CD8-positive, alpha-beta memory T cell (primary cell): ENCODE results near the gene FARS2. TPM values are rescaled to one million over a fixed set of nuclear protein-coding genes. Genes with fewer than 3 reads are reported as not detected.

Experiments
- CTCF ChIA-PET: fragments of 350-600 bp; sonication (Branson Sonifier 250); formaldehyde crosslinking; loops from one replicate; lab custom pipeline; 2021; ENCODE audit warnings: antibody characterized with exemption; lab: Charles Lee
- POLR2A ChIA-PET: fragments of 350-600 bp; sonication (Branson Sonifier 250); formaldehyde crosslinking; loops from one replicate; lab custom pipeline; 2021; ENCODE audit warnings: antibody characterized with exemption; lab: Charles Lee
- DNase-seq, 5 donors: peaks; one replicate each; pipeline versions ENCODE4 v3.0.0 to v3.0.0-alpha.2; 2020 to 2022; ENCODE audit warnings: mixed read lengths in 1 of 5
- H3K27ac ChIP-seq: one replicate; pipeline ENCODE4 v1.7.0; 2013; ENCODE audit warnings: low read depth, mild to moderate bottlenecking, low read length, moderate library complexity
- H3K27me3 ChIP-seq: 2 replicates; pipeline ENCODE4 v1.7.0; 2013; ENCODE audit warnings: low read length, mild to moderate bottlenecking; ENCODE audit not compliant: insufficient read depth, poor library complexity, severe bottlenecking
- H3K36me3 ChIP-seq: 2 replicates; pipeline ENCODE4 v1.7.0; 2013; ENCODE audit warnings: mild to moderate bottlenecking, low read length, moderate library complexity; ENCODE audit not compliant: insufficient read depth
- H3K4me1 ChIP-seq: 2 replicates; pipeline ENCODE4 v1.7.0; 2013; ENCODE audit warnings: mild to moderate bottlenecking, low read length, moderate library complexity; ENCODE audit not compliant: insufficient read depth
- H3K4me3 ChIP-seq: 2 replicates; pipeline ENCODE4 v1.7.0; 2013; ENCODE audit warnings: mild to moderate bottlenecking, low read length
- H3K9me3 ChIP-seq: 2 replicates; pipeline ENCODE4 v1.7.0; 2013; ENCODE audit warnings: mild to moderate bottlenecking, low read length
- H3K27ac Mint-ChIP-seq, 8 donors: one replicate each; pipeline ENCODE4 v1.8.0; 2020 to 2021; ENCODE audit warnings: mixed read lengths in 8 of 8, mild to moderate bottlenecking in 6 of 8, inconsistent platforms in 3 of 8, moderate library complexity in 3 of 8
- H3K27me3 Mint-ChIP-seq, 2 donors: one replicate each; pipeline ENCODE4 v1.8.0; 2020 to 2021; ENCODE audit warnings: mixed read lengths in 2 of 2, mild to moderate bottlenecking in 1 of 2, moderate library complexity in 1 of 2
- H3K36me3 Mint-ChIP-seq, 3 donors: one replicate each; pipeline ENCODE4 v1.8.0; 2020 to 2021; ENCODE audit warnings: mixed read lengths in 3 of 3, inconsistent platforms in 1 of 3, mild to moderate bottlenecking in 1 of 3
- H3K4me1 Mint-ChIP-seq, 3 donors: one replicate each; pipeline ENCODE4 v1.8.0; 2020 to 2021; ENCODE audit warnings: mixed read lengths in 3 of 3, inconsistent platforms in 1 of 3, mild to moderate bottlenecking in 1 of 3
- H3K4me3 Mint-ChIP-seq, 7 donors: one replicate each; pipeline ENCODE4 v1.8.0; 2020 to 2021; ENCODE audit warnings: mixed read lengths in 7 of 7, mild to moderate bottlenecking in 6 of 7, moderate library complexity in 4 of 7, inconsistent platforms in 2 of 7
- H3K9me3 Mint-ChIP-seq, 5 donors: one replicate each; pipeline ENCODE4 v1.8.0; 2020 to 2022; ENCODE audit warnings: mixed read lengths in 5 of 5, mild to moderate bottlenecking in 3 of 5, moderate library complexity in 2 of 5, inconsistent platforms in 1 of 5
- polyA plus RNA-seq: library from polyadenylated mRNA; unstranded; fragments of 300-500 nt; fragmentation: Illumina TruSeq; gene quantifications from one replicate; pipeline ENCODE4 v1.2.3, GENCODE V29; 2021
- total RNA-seq, 2 experiments: library from RNA; stranded (reverse); gene quantifications; one replicate each; pipeline ENCODE4 v1.2.3, GENCODE V29; 2021

Gene FARS2
- total and polyA plus RNA-seq, 3 experiments from 2014 or later, result 24.5 to 26.0 (median 24.9) TPM

GRCh38 chr6:5220443-5220842 lies 40.9 kb upstream of the FARS2 start:
- CTCF ChIA-PET, result no interaction called here
- Histone ChIP-seq H3K9me3 (no peaks in the 10 kb centered on the region), H3K36me3 (no peaks in the 10 kb centered on the region), H3K4me1 (no peaks in the 10 kb centered on the region), H3K27me3 (no peaks in the 10 kb centered on the region), H3K4me3 (no peak overlapping the region), H3K27ac (no peak overlapping the region)
- no peaks in the 10 kb centered on the region for H3K27me3 Mint-ChIP-seq
- H3K36me3 Mint-ChIP-seq, result peaks cover 0 to 19% (median 9%) of the 10 kb centered on the region in 3 donors
- no peak overlapping the region for H3K27ac Mint-ChIP-seq
- DNase-seq, result no peak
- no peak overlapping the region for H3K4me3 Mint-ChIP-seq
- H3K9me3 Mint-ChIP-seq, result no peaks in the 10 kb centered on the region
- POLR2A ChIA-PET, result no interaction called here
- no peaks in the 10 kb centered on the region for H3K4me1 Mint-ChIP-seq

DNA sequence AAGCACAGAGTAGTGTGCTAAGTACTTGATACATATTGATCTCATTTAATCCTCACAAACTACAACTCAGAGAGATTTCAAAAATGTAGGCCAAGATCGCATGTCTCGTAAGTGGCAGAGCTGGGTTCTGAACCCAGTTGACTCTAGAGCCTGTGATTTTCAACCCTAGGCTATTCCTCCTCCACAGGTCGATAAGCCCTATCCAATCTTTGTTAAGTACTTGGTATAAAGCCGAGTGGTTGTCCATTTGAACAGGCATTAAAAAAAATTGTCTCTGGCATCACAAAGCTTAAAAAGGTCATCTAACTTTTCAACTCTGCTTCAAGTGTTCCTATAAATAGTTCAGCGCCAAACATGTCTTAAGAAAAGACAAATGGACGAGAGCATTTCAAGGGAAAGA lies 38.0 kb upstream of the FARS2 start:
- no peaks in the 10 kb centered on the region for H3K4me1 Mint-ChIP-seq
- Histone ChIP-seq H3K36me3 (no peaks in the 10 kb centered on the region), H3K4me3 (no peak overlapping the region), H3K9me3 (no peaks in the 10 kb centered on the region), H3K27me3 (no peaks in the 10 kb centered on the region), H3K4me1 (no peaks in the 10 kb centered on the region), H3K27ac (no peak overlapping the region)
- no peaks in the 10 kb centered on the region for H3K9me3 Mint-ChIP-seq
- H3K27me3 Mint-ChIP-seq, result no peaks in the 10 kb centered on the region
- ChIA-PET CTCF (no interaction called here), POLR2A (no interaction called here)
- no peak overlapping the region for H3K27ac Mint-ChIP-seq
- H3K36me3 Mint-ChIP-seq, result peaks cover 0 to 9% (median 7%) of the 10 kb centered on the region in 3 donors
- H3K4me3 Mint-ChIP-seq, result no peak overlapping the region
- DNase-seq, result no peak

DNA sequence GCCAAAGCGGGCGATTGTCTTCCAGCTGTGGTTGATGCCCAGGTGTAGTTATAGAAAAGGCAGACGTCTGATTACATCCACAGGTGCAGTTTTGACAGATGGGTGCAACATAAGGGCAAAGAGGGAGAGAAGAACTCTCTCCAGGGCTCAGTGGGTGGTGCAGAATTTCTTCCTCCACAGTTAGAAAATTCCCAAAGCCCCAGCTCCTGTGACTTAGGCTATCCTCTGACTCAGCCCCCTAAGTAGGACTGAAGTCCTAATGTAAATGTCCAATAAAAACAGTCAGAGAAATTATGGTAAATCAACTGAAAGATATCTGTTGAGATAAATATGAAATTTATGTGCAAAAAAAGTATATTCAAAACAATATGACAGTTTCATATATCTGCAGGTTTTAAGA lies 32.0 kb upstream of the FARS2 start:
- CTCF ChIA-PET, result no interaction called here
- Histone ChIP-seq H3K4me1 (no peaks in the 10 kb centered on the region), H3K36me3 (no peaks in the 10 kb centered on the region), H3K4me3 (no peak overlapping the region), H3K9me3 (no peaks in the 10 kb centered on the region), H3K27me3 (no peaks in the 10 kb centered on the region), H3K27ac (no peak overlapping the region)
- Mint-ChIP-seq H3K9me3 (no peaks in the 10 kb centered on the region), H3K27me3 (no peaks in the 10 kb centered on the region), H3K4me3 (no peak overlapping the region), H3K4me1 (no peaks in the 10 kb centered on the region), H3K27ac (peak overlapping the region in 1 of 8 donors; percentile 61), H3K36me3 (peaks cover 0 to 2% (median 0%) of the 10 kb centered on the region in 3 donors)
- POLR2A ChIA-PET, result no interaction called here
- DNase-seq, result no peak

GRCh38 chr6:5230081-5230480 lies 31.2 kb upstream of the FARS2 start:
- H3K9me3 Mint-ChIP-seq, result no peaks in the 10 kb centered on the region
- Histone ChIP-seq H3K27me3 (no peaks in the 10 kb centered on the region), H3K4me1 (no peaks in the 10 kb centered on the region), H3K9me3 (no peaks in the 10 kb centered on the region), H3K27ac (peak overlapping the region; percentile 0), H3K36me3 (no peaks in the 10 kb centered on the region), H3K4me3 (no peak overlapping the region)
- H3K4me3 Mint-ChIP-seq, result no peak overlapping the region
- no peak for DNase-seq
- H3K27me3 Mint-ChIP-seq, result no peaks in the 10 kb centered on the region
- POLR2A ChIA-PET, result no interaction called here
- H3K36me3 Mint-ChIP-seq, result peaks cover 0 to 4% (median 4%) of the 10 kb centered on the region in 3 donors
- CTCF ChIA-PET, result interaction anchor here (1.0 kb wide), 1 partner anchor 10 kb away, joined by 4 read pairs; no protein-coding TSS in a partner anchor
- H3K4me1 Mint-ChIP-seq, result no peaks in the 10 kb centered on the region
- H3K27ac Mint-ChIP-seq, result no peak overlapping the region

DNA sequence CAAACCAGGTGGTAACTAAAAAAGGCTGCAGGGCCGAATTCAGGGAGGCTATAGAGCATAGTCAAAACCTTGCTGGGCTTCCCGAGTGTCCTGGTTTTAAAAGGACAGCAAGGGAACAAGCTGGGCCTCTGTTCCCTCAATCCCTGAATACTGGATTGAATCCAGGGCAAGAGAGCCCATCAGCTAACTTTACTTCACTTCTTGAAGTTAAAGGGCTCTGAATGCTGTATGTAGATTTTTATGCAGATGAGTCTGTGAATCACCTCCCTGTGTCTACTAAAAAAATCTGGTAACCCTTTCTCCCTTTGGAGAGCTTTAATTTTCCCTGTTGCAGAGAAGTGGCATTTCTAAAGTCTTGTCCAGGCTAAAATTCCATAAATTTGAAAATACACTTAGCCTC lies 30.0 kb upstream of the FARS2 start:
- ChIA-PET POLR2A (no interaction called here), CTCF (no interaction called here)
- Histone ChIP-seq H3K27me3 (no peaks in the 10 kb centered on the region), H3K36me3 (no peaks in the 10 kb centered on the region), H3K9me3 (no peaks in the 10 kb centered on the region), H3K4me1 (no peaks in the 10 kb centered on the region), H3K27ac (no peak overlapping the region), H3K4me3 (no peak overlapping the region)
- Mint-ChIP-seq H3K36me3 (peaks cover 0 to 10% (median 2%) of the 10 kb centered on the region in 3 donors), H3K27me3 (no peaks in the 10 kb centered on the region), H3K4me1 (no peaks in the 10 kb centered on the region), H3K9me3 (no peaks in the 10 kb centered on the region), H3K4me3 (no peak overlapping the region), H3K27ac (no peak overlapping the region)
- no peak for DNase-seq

DNA sequence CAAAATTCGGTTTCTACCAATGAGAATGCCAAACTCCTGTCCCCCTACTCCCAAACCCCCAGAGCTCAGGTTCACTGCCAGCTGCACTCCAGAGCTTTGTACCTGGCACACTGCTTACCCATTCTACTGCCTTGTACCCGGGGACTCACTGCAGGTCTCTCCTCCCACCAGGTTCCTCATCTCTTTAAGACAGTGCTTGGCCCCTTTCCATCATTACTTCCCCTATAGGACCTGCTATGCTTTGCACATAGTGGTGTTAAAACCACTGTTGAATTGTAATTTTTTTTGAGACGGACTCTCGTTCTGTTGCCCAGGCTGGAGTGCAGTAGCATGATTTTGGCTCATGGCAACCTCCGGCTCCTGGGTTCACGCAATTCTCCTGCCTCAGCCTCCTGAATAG lies 26.4 kb upstream of the FARS2 start:
- Mint-ChIP-seq H3K36me3 (peaks cover 0 to 20% (median 2%) of the 10 kb centered on the region in 3 donors), H3K4me1 (peaks cover 0 to 1% (median 0%) of the 10 kb centered on the region in 3 donors), H3K27ac (no peak overlapping the region), H3K27me3 (no peaks in the 10 kb centered on the region), H3K4me3 (no peak overlapping the region), H3K9me3 (no peaks in the 10 kb centered on the region)
- H3K36me3 ChIP-seq, result no peaks in the 10 kb centered on the region
- no peak overlapping the region for H3K27ac ChIP-seq
- no peaks in the 10 kb centered on the region for H3K4me1 ChIP-seq
- H3K9me3 ChIP-seq, result no peaks in the 10 kb centered on the region
- no peak overlapping the region for H3K4me3 ChIP-seq
- no peak for DNase-seq
- ChIA-PET POLR2A (no interaction called here), CTCF (no interaction called here)
- no peaks in the 10 kb centered on the region for H3K27me3 ChIP-seq

DNA sequence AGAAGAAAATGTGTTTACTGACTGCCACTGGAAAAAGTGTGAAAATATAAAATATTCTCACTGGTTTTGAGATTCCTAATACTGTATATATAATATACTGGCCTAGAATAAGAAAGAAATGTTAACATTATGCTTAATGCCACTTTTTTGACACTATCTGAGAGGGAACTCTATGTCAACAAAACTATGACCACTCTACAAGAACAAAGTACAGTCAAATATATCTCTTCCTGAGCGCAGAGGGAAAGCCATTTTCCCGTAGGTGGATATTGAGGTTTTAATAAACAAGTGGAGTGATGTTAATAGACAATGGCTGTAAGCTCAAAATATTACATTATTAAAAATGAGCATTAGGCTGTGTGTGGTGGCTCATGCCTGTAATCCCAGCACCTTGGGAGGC lies 25.5 kb upstream of the FARS2 start:
- no peaks in the 10 kb centered on the region for H3K9me3 Mint-ChIP-seq
- H3K27me3 Mint-ChIP-seq, result no peaks in the 10 kb centered on the region
- peaks cover 0 to 26% (median 2%) of the 10 kb centered on the region in 3 donors for H3K36me3 Mint-ChIP-seq
- ChIA-PET CTCF (interaction anchor here (0.6 kb wide), 1 partner anchor 279 kb away, joined by 3 read pairs; no protein-coding TSS in a partner anchor), POLR2A (interaction anchor here (0.7 kb wide), 1 partner anchor 18 kb away, joined by 3 read pairs; no protein-coding TSS in a partner anchor)
- no peak for DNase-seq
- Histone ChIP-seq H3K9me3 (no peaks in the 10 kb centered on the region), H3K27me3 (no peaks in the 10 kb centered on the region), H3K36me3 (no peaks in the 10 kb centered on the region), H3K4me3 (no peak overlapping the region), H3K4me1 (no peaks in the 10 kb centered on the region), H3K27ac (no peak overlapping the region)
- peak overlapping the region in 1 of 8 donors; percentile 88 for H3K27ac Mint-ChIP-seq
- H3K4me1 Mint-ChIP-seq, result peaks cover 0 to 1% (median 0%) of the 10 kb centered on the region in 3 donors
- H3K4me3 Mint-ChIP-seq, result no peak overlapping the region

DNA sequence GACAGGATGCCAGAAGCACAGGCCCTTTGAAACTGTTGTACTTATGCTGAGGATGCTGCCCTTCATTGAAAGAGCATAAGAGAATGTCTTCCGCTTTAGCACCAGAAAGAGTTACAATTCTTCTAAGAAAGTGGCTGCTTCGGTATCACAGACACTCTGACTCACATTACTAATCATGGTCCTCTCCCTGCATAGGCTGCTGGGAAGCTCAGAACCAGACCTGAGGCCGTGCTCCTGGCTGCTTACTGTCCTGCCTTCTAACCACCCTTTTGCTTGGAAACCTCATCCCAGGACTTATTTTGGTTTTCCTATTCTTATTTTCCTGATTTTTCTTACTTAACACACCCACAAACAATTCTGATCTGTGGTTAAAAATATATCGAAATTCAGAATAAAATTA lies 23.5 kb upstream of the FARS2 start:
- no peak overlapping the region for H3K4me3 Mint-ChIP-seq
- H3K9me3 Mint-ChIP-seq, result no peaks in the 10 kb centered on the region
- POLR2A ChIA-PET, result no interaction called here
- CTCF ChIA-PET, result no interaction called here
- H3K27ac Mint-ChIP-seq, result peak overlapping the region in 2 of 8 donors; percentile 38 to 70
- peaks cover 0 to 1% (median 0%) of the 10 kb centered on the region in 3 donors for H3K4me1 Mint-ChIP-seq
- peaks cover 0 to 33% (median 2%) of the 10 kb centered on the region in 3 donors for H3K36me3 Mint-ChIP-seq
- no peaks in the 10 kb centered on the region for H3K27me3 ChIP-seq
- H3K27me3 Mint-ChIP-seq, result no peaks in the 10 kb centered on the region
- H3K9me3 ChIP-seq, result no peaks in the 10 kb centered on the region
- no peak overlapping the region for H3K27ac ChIP-seq
- no peak for DNase-seq
- H3K36me3 ChIP-seq, result no peaks in the 10 kb centered on the region
- H3K4me1 ChIP-seq, result no peaks in the 10 kb centered on the region
- H3K4me3 ChIP-seq, result no peak overlapping the region
